Heart left ventricle (tissue), 13 donors: ENCODE data around the gene PRXL2B.

Experiments
- CTCF ChIP-seq, 12 donors: fragments of 200-600 bp; sonication (generic) in 4 of 12; IDR thresholded peaks; one replicate each; pipeline versions ENCODE4 v1.5.0 to v1.8.0; 2018 to 2022; ENCODE audit warnings: antibody characterized with exemption in 12 of 12, mild to moderate bottlenecking in 5 of 12
- POLR2A ChIP-seq, 2 donors: fragments of 450-650 bp; IDR thresholded peaks; one replicate each; pipeline ENCODE4 v1.6.1; 2017; ENCODE audit warnings: antibody characterized with exemption in 2 of 2, mild to moderate bottlenecking in 2 of 2, moderate library complexity in 2 of 2
- donor health status: ischemic (EF 13 %, LVEDD 7.1; RV severe dilation, severe dysfunction).
- donor health status: DM: no; HTN: yes; CAD: no.
- donor health status: DM: no; HTN: no; CAD: no.
- donor health status: ischemic (EF 25% LVEDD 6.9; RV normal size, moderate dysfunction).
- donor health status: ischemic (EF 25% LVEDD 5.7; RV mildly dilated, moderate dysfunction).
- donor health status: ischemic (EF 35%, LVEDD 5.7; RV mildly dilated, moderate dysfunction).
- donor health status: nonischemic (EF 11% LVEDD 7.7; RV severe dilation, severe dysfunction).
- donor health status: DM: yes; HTN: yes; CAD: no.
- donor health status: PGD.
- donor health status: ischemic (EF 29% LVEDD 5.4; RV normal size, mild dysfunction).
- donor health status: nonischemic (EF 23%, LVEDD 6.1; RV moderate dilation, normal function).

DNA sequence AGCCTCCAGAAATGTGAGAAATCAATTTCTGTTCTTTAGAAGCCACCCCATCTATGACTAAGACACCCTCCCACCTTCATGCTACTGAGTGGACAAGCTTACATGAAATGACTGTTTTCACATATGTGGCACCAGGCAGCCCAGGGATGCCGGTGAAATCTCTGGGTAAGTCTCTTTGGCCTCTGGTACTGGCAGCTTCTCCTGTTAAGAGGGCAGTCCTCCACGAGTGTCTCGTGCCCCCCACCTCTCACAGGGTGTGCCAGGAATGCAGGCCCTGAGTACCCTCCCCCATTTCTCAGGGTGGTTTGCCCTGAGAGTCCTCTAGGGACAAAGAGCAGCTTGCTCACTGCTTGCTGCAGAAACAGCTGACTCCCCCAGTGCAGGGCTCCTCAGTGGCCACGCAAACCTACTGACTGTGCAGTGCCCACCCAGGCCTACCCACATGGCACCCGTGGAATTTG lies 3.2 kb upstream of the PRXL2B start:
- TF ChIP-seq CTCF (IDR thresholded peaks at IDR 0.05) (no peak), POLR2A (IDR thresholded peaks at IDR 0.05) (no peak)
